Panc1 (cell line): Measurements from ENCODE around the gene ROBO1. TPM values are rescaled to one million over a fixed set of nuclear protein-coding genes. Genes with fewer than 3 reads are reported as not detected.
"Not testable (repeated sequence)": the region's sequence is repeated elsewhere in the genome, so short reads cannot be mapped to it uniquely, and the experiment has no call there.

Source experiments
- ATAC-seq: fragments of 200-7000 bp; cut with Tn5 transposase; 2 replicates; pipeline ENCODE4 v1.9.1; 2020; ENCODE audit warnings: mild to moderate bottlenecking, moderate library complexity
- BruUV-seq: library from RNA; stranded (reverse); fragments of 400-500 nt; replicated peaks from 2 replicates; lab custom pipeline; 2021; lab: Mats Ljungman, UMichigan
- CTCF ChIA-PET: fragments of 300-600 bp; sonication (Branson Sonifier 250); formaldehyde crosslinking; loops from one replicate; lab custom pipeline; 2022; ENCODE audit warnings: antibody characterized with exemption; lab: Charles Lee
- POLR2A ChIA-PET: fragments of 300-600 bp; sonication (Branson Sonifier 250); formaldehyde crosslinking; loops from one replicate; lab custom pipeline; 2022; ENCODE audit warnings: antibody characterized with exemption; lab: Charles Lee
- DNase-seq: peaks from one replicate; pipeline ENCODE4 v3.0.0-alpha.2; 2010; ENCODE audit warnings: low read depth, low spot score
- H3K27ac ChIP-seq: 2 replicates; pipeline ENCODE4 v1.5.1; 2011; ENCODE audit warnings: mild to moderate bottlenecking, low read length, inconsistent platforms
- H3K27me3 ChIP-seq: fragments of 200-500 bp; sonication (Bioruptor generic); 2 replicates; pipeline ENCODE4 v1.6.0; 2014; ENCODE audit warnings: low read length, inconsistent platforms; ENCODE audit not compliant: control insufficient read depth, insufficient read depth
- H3K36me3 ChIP-seq: fragments of 200-500 bp; sonication (Bioruptor generic); 2 replicates; pipeline ENCODE4 v1.5.1; 2014; ENCODE audit warnings: inconsistent platforms, mild to moderate bottlenecking, low read length, moderate library complexity; ENCODE audit not compliant: control insufficient read depth, insufficient read depth
- H3K4me1 ChIP-seq: 2 replicates; pipeline ENCODE4 v1.5.1; 2011; ENCODE audit warnings: inconsistent platforms, mild to moderate bottlenecking, low read length, moderate library complexity; ENCODE audit not compliant: control insufficient read depth, insufficient read depth
- H3K4me3 ChIP-seq, 2 experiments: 2 replicates each; pipeline ENCODE4 v1.5.1; 2011 to 2012; ENCODE audit warnings: low read depth in 2 of 2, low read length in 2 of 2, mild to moderate bottlenecking in 2 of 2, inconsistent platforms in 1 of 2, moderate library complexity in 1 of 2
- H3K9me3 ChIP-seq: fragments of 200-500 bp; sonication (Bioruptor generic); 2 replicates; pipeline ENCODE4 v1.5.1; 2014; ENCODE audit warnings: low read depth, mild to moderate bottlenecking, inconsistent platforms, low read length, moderate library complexity; ENCODE audit not compliant: control insufficient read depth, insufficient read depth
- CTCF ChIP-seq: fragments of 450-650 bp; IDR thresholded peaks from 2 replicates; pipeline ENCODE4 v1.5.1; 2017; ENCODE audit warnings: mild to moderate bottlenecking
- POLR2AphosphoS5 ChIP-seq: IDR thresholded peaks from 2 replicates; pipeline ENCODE4 v1.6.1; 2012; ENCODE audit warnings: mild to moderate bottlenecking, low read depth, low read length, moderate library complexity
- REST ChIP-seq, 2 experiments: IDR thresholded peaks; 2 replicates each; pipeline ENCODE4 v1.6.1; 2011 to 2012; ENCODE audit warnings: low read depth in 2 of 2, control low read depth in 1 of 2, low read length in 1 of 2, mild to moderate bottlenecking in 1 of 2, moderate library complexity in 1 of 2; ENCODE audit not compliant: insufficient read depth in 1 of 2
- SIN3A ChIP-seq: IDR thresholded peaks from 2 replicates; pipeline ENCODE4 v1.6.1; 2012; ENCODE audit warnings: low read depth, mild to moderate bottlenecking, low read length, moderate library complexity, borderline replicate concordance; ENCODE audit not compliant: insufficient read depth
- TCF7L2 ChIP-seq: IDR thresholded peaks from 2 replicates; pipeline ENCODE4 v1.6.1; 2011; ENCODE audit warnings: mild to moderate bottlenecking, low read depth, low read length, inconsistent platforms
- in situ Hi-C: cut with HindIII; loops from 2 replicates; pipeline ENCODE4 v1.10.0; 2016; ENCODE audit warnings: low sequenced_read_pairs, low pct_unique_long_range_greater_than_20kb
- intact Hi-C: fragments of 100-400 bp; cut with micrococcal nuclease; formaldehyde crosslinking; loops from one replicate; pipeline ENCODE4 v1.10.0; 2022; ENCODE audit not compliant: unreplicated experiment
- total RNA-seq: library from RNA; stranded (reverse); gene quantifications from one replicate; pipeline ENCODE4 v1.2.1, GENCODE V29; 2021; ENCODE audit not compliant: unreplicated experiment

The ROBO1 gene
- total RNA-seq, 1 experiment from 2014 or later, result 61.6 TPM

GRCh38 chr3:79506751-79507150 is 261.0 kb downstream of the ROBO1 start:
- no peaks in the 10 kb centered on the region for H3K9me3 ChIP-seq
- no peak for DNase-seq
- H3K4me1 ChIP-seq, result no peaks in the 10 kb centered on the region
- no TSS peak for BruUV-seq
- no peak for ATAC-seq
- TF ChIP-seq SIN3A (no peak), CTCF (no peak), TCF7L2 (no peak), POLR2AphosphoS5 (no peak), REST (IDR thresholded peaks at IDR 0.05; ENCODE audit: insufficient read depth in 1 of 2, low read depth in 2 of 2, low read length in 1 of 2) (no peak)
- in situ Hi-C loops (no loop called here), intact Hi-C loops (no loop called here)
- no peak overlapping the region for H3K4me3 ChIP-seq
- ChIA-PET POLR2A (no interaction called here), CTCF (no interaction called here)
- H3K27ac ChIP-seq, result no peak overlapping the region
- no peaks in the 10 kb centered on the region for H3K36me3 ChIP-seq
- no peaks in the 10 kb centered on the region for H3K27me3 ChIP-seq

GRCh38 chr3:79502216-79502681 is 265.5 kb downstream of the ROBO1 start:
- H3K9me3 ChIP-seq, H3K27me3 ChIP-seq, CTCF ChIA-PET, BruUV-seq, intact Hi-C loops, H3K36me3 ChIP-seq, H3K27ac ChIP-seq, H3K4me1 ChIP-seq, DNase-seq, POLR2A ChIA-PET, ATAC-seq, in situ Hi-C loops, H3K4me3 ChIP-seq: not testable (repeated sequence)

GRCh38 chr3:79497447-79498111 is 270.2 kb downstream of the ROBO1 start:
- intact Hi-C loops, result loop anchor here (10.0 kb wide), 1 partner anchor 413 kb away; no protein-coding TSS in a partner anchor
- no TSS peak for BruUV-seq

More at GRCh38 chr3:79497447-79498111, 270.2 kb downstream of the ROBO1 start:
- Histone ChIP-seq H3K27ac (no peak overlapping the region), H3K27me3 (no peaks in the 10 kb centered on the region), H3K9me3 (no peaks in the 10 kb centered on the region), H3K36me3 (no peaks in the 10 kb centered on the region), H3K4me1 (no peaks in the 10 kb centered on the region), H3K4me3 (no peak overlapping the region)
- ATAC-seq (no peak), DNase-seq (no peak)
- in situ Hi-C loops, result no loop called here
- ChIA-PET POLR2A (no interaction called here), CTCF (no interaction called here)
- TF ChIP-seq CTCF, result peak; percentile 67; the same call in 1 of the 2 replicates
- no peak for TF ChIP-seq SIN3A
